ENCODE results near the gene GGT5.

- TF ChIP-seq CTCF (IDR thresholded peaks at IDR 0.05): no peak
- TF ChIP-seq ZFX (IDR thresholded peaks at IDR 0.05; ENCODE audit: borderline replicate concordance): no peak
Measured at GRCh38 chr22:24201681-24202614, 42.9 kb downstream of the GGT5 start.

Measured in 22Rv1 (cell line).